Naive B cell (primary cell): Measurements from ENCODE around the gene HERPUD2. TPM values are rescaled to one million over a fixed set of nuclear protein-coding genes. Genes with fewer than 3 reads are reported as not detected.

Experiments used
- ATAC-seq, 2 donors: fragments of 150-1000 bp; cut with Tn5 transposase; 2 replicates each; pipeline ENCODE4 v1.10.0; 2021; ENCODE audit warnings: low read depth in 2 of 2, mild to moderate bottlenecking in 2 of 2, moderate library complexity in 2 of 2
- DNase-seq: peaks from one replicate; pipeline ENCODE4 v3.0.0; 2022
- H3K27ac Mint-ChIP-seq, 6 donors: one replicate each; pipeline ENCODE4 v1.8.0; 2020 to 2022; ENCODE audit warnings: mild to moderate bottlenecking in 6 of 6, mixed read lengths in 6 of 6, moderate library complexity in 5 of 6, inconsistent platforms in 2 of 6
- H3K27me3 Mint-ChIP-seq, 3 donors: one replicate each; pipeline ENCODE4 v1.8.0; 2021 to 2022; ENCODE audit warnings: mixed read lengths in 3 of 3, mild to moderate bottlenecking in 1 of 3
- H3K36me3 Mint-ChIP-seq, 2 donors: one replicate each; pipeline ENCODE4 v1.8.0; 2020 to 2022; ENCODE audit warnings: mixed read lengths in 2 of 2, inconsistent platforms in 1 of 2, mild to moderate bottlenecking in 1 of 2
- H3K4me1 Mint-ChIP-seq, 3 donors: one replicate each; pipeline ENCODE4 v1.8.0; 2020 to 2022; ENCODE audit warnings: mixed read lengths in 3 of 3, inconsistent platforms in 1 of 3, mild to moderate bottlenecking in 1 of 3, moderate library complexity in 1 of 3
- H3K4me3 Mint-ChIP-seq, 8 donors: one replicate each; pipeline ENCODE4 v1.8.0; 2020 to 2022; ENCODE audit warnings: mild to moderate bottlenecking in 8 of 8, mixed read lengths in 8 of 8, moderate library complexity in 8 of 8, inconsistent platforms in 2 of 8
- H3K9me3 Mint-ChIP-seq, 7 donors: one replicate each; pipeline ENCODE4 v1.8.0; 2020 to 2022; ENCODE audit warnings: mixed read lengths in 7 of 7, mild to moderate bottlenecking in 5 of 7, inconsistent platforms in 2 of 7, moderate library complexity in 1 of 7
- polyA plus RNA-seq, 6 donors: library from polyadenylated mRNA; unstranded; fragments of 300-500 nt; fragmentation: Illumina TruSeq; gene quantifications; one replicate each; pipeline ENCODE4 v1.2.3, GENCODE V29; 2021; ENCODE audit warnings: low read depth in 6 of 6

Gene HERPUD2
- polyA plus RNA-seq = 10 to 100 TPM; 52.7 to 78.0 (median 63.2) TPM

GRCh38 chr7:35694784-35695472 lies at the start of gene HERPUD2:
Gene HERPUD2 (minus strand): TSS chr7:35695135. CDS start chr7:35694330, 805 bp downstream.
- Mint-ChIP-seq H3K36me3 (peaks cover 0 to 8% of the 10 kb centered on the region in 2 donors), H3K4me1 (peaks cover 54 to 66% (median 59%) of the 10 kb centered on the region in 3 donors), H3K27ac (peak within 1 kb of the TSS; percentile 97 to 99 (median 98)), H3K27me3 (no peaks in the 10 kb centered on the region), H3K9me3 (no peaks in the 10 kb centered on the region), H3K4me3 (peak within 1 kb of the TSS; percentile 91 to 98 (median 96))
- ATAC-seq (peak; percentile 93 to 95), DNase-seq (peak; percentile 91)

- peaks cover 0 to 5% of the 10 kb centered on the region in 2 donors for H3K36me3 Mint-ChIP-seq
- peaks cover 0 to 6% (median 0%) of the 10 kb centered on the region in 7 donors for H3K9me3 Mint-ChIP-seq
- DNase-seq = no peak
- H3K4me3 Mint-ChIP-seq = no peak overlapping the region
- ATAC-seq = no peak
- H3K27ac Mint-ChIP-seq = no peak overlapping the region
- no peaks in the 10 kb centered on the region for H3K27me3 Mint-ChIP-seq
- peaks cover 4 to 17% (median 5%) of the 10 kb centered on the region in 3 donors for H3K4me1 Mint-ChIP-seq
These were observed 44.0 kb upstream of the HERPUD2 start for GRCh38 chr7:35738889-35739288.

- ATAC-seq (no peak), DNase-seq (no peak)
- Mint-ChIP-seq H3K36me3 (no peaks in the 10 kb centered on the region), H3K9me3 (peaks cover 0 to 3% (median 0%) of the 10 kb centered on the region in 7 donors), H3K27ac (peak overlapping the region in 1 of 6 donors; percentile 41), H3K4me1 (peaks cover 11 to 33% (median 24%) of the 10 kb centered on the region in 3 donors), H3K27me3 (no peaks in the 10 kb centered on the region), H3K4me3 (no peak overlapping the region)
These were observed 41.8 kb upstream of the HERPUD2 start for GRCh38 chr7:35736725-35737124.

GRCh38 chr7:35735396-35735795 lies 40.5 kb upstream of the HERPUD2 start:
- Mint-ChIP-seq H3K36me3 (no peaks in the 10 kb centered on the region), H3K27me3 (no peaks in the 10 kb centered on the region), H3K9me3 (peaks cover 0 to 3% (median 0%) of the 10 kb centered on the region in 7 donors), H3K4me3 (no peak overlapping the region), H3K4me1 (peaks cover 19 to 38% (median 34%) of the 10 kb centered on the region in 3 donors), H3K27ac (no peak overlapping the region)
- no peak for DNase-seq
- no peak for ATAC-seq

- no peak for ATAC-seq
- Mint-ChIP-seq H3K27me3 (no peaks in the 10 kb centered on the region), H3K9me3 (peaks cover 0 to 3% (median 0%) of the 10 kb centered on the region in 7 donors), H3K36me3 (no peaks in the 10 kb centered on the region), H3K4me3 (no peak overlapping the region), H3K27ac (peak overlapping the region in 2 of 6 donors; percentile 59 to 79), H3K4me1 (peaks cover 29 to 51% (median 48%) of the 10 kb centered on the region in 3 donors)
- no peak for DNase-seq
These were observed 39.1 kb upstream of the HERPUD2 start for GRCh38 chr7:35734001-35734483.

- peak overlapping the region; percentile 98 to 100 (median 99) for H3K27ac Mint-ChIP-seq
These were observed 36.4 kb upstream of the HERPUD2 start for GRCh38 chr7:35731349-35731748.

GRCh38 chr7:35729061-35729783 lies 34.3 kb upstream of the HERPUD2 start:
- ATAC-seq (peak; percentile 80), DNase-seq (peak; percentile 89)
- Mint-ChIP-seq H3K27me3 (no peaks in the 10 kb centered on the region), H3K36me3 (no peaks in the 10 kb centered on the region), H3K4me3 (peak overlapping the region; percentile 61 to 93 (median 82)), H3K27ac (peak overlapping the region; percentile 98 to 100 (median 99)), H3K9me3 (no peaks in the 10 kb centered on the region), H3K4me1 (peaks cover 64 to 93% (median 89%) of the 10 kb centered on the region in 3 donors)

More at GRCh38 chr7:35731349-35731748, 36.4 kb upstream of the HERPUD2 start:
- no peaks in the 10 kb centered on the region for H3K27me3 Mint-ChIP-seq
- DNase-seq = no peak
- peak overlapping the region in 5 of 8 donors; percentile 70 to 88 (median 79) for H3K4me3 Mint-ChIP-seq
- peaks cover 48 to 77% (median 75%) of the 10 kb centered on the region in 3 donors for H3K4me1 Mint-ChIP-seq
- H3K9me3 Mint-ChIP-seq = no peaks in the 10 kb centered on the region
- no peak for ATAC-seq
- no peaks in the 10 kb centered on the region for H3K36me3 Mint-ChIP-seq

- Mint-ChIP-seq H3K4me1 (peaks cover 70 to 95% (median 82%) of the 10 kb centered on the region in 3 donors), H3K27ac (peak overlapping the region; percentile 98 to 100 (median 99)), H3K27me3 (no peaks in the 10 kb centered on the region), H3K4me3 (peak overlapping the region; percentile 61 to 93 (median 82)), H3K36me3 (no peaks in the 10 kb centered on the region), H3K9me3 (no peaks in the 10 kb centered on the region)
- DNase-seq (no peak), ATAC-seq (no peak)
These were observed 33.6 kb upstream of the HERPUD2 start for GRCh38 chr7:35728412-35729060.

- Mint-ChIP-seq H3K36me3 (no peaks in the 10 kb centered on the region), H3K4me1 (peaks cover 79 to 97% (median 82%) of the 10 kb centered on the region in 3 donors), H3K27ac (peak overlapping the region; percentile 4 to 99 (median 85)), H3K9me3 (no peaks in the 10 kb centered on the region), H3K4me3 (peak overlapping the region in 5 of 8 donors; percentile 15 to 79 (median 40)), H3K27me3 (no peaks in the 10 kb centered on the region)
- no peak for DNase-seq
- ATAC-seq = no peak
These were observed 32.6 kb upstream of the HERPUD2 start for GRCh38 chr7:35727571-35727970.

GRCh38 chr7:35726654-35727053 lies 31.7 kb upstream of the HERPUD2 start:
- ATAC-seq = no peak
- no peaks in the 10 kb centered on the region for H3K9me3 Mint-ChIP-seq
- no peaks in the 10 kb centered on the region for H3K36me3 Mint-ChIP-seq
- peak overlapping the region in 5 of 8 donors; percentile 31 to 79 (median 54) for H3K4me3 Mint-ChIP-seq
- peak overlapping the region; percentile 44 to 99 (median 79) for H3K27ac Mint-ChIP-seq
- DNase-seq = no peak
- peaks cover 80 to 97% (median 82%) of the 10 kb centered on the region in 3 donors for H3K4me1 Mint-ChIP-seq
- no peaks in the 10 kb centered on the region for H3K27me3 Mint-ChIP-seq

GRCh38 chr7:35725280-35725680 lies 30.3 kb upstream of the HERPUD2 start:
- peak overlapping the region in 7 of 8 donors; percentile 30 to 77 (median 66) for H3K4me3 Mint-ChIP-seq
- no peaks in the 10 kb centered on the region for H3K9me3 Mint-ChIP-seq
- H3K4me1 Mint-ChIP-seq = peaks cover 77 to 94% (median 79%) of the 10 kb centered on the region in 3 donors
- H3K27ac Mint-ChIP-seq = peak overlapping the region in 5 of 6 donors; percentile 24 to 99 (median 49)
- peak; percentile 44 for DNase-seq
- H3K27me3 Mint-ChIP-seq = no peaks in the 10 kb centered on the region
- peak in 1 of 2 donors; percentile 2 for ATAC-seq
- no peaks in the 10 kb centered on the region for H3K36me3 Mint-ChIP-seq

GRCh38 chr7:35723011-35723410 lies 28.1 kb upstream of the HERPUD2 start:
- H3K36me3 Mint-ChIP-seq = no peaks in the 10 kb centered on the region
- no peak for DNase-seq
- peaks cover 54 to 81% (median 63%) of the 10 kb centered on the region in 3 donors for H3K4me1 Mint-ChIP-seq
- no peak for ATAC-seq
- no peaks in the 10 kb centered on the region for H3K9me3 Mint-ChIP-seq
- no peaks in the 10 kb centered on the region for H3K27me3 Mint-ChIP-seq
- H3K27ac Mint-ChIP-seq = peak overlapping the region in 2 of 6 donors; percentile 41 to 99
- peak overlapping the region in 1 of 8 donors; percentile 36 for H3K4me3 Mint-ChIP-seq
